ENCODE measurements around the gene AKNAD1. TPM values are rescaled to one million over a fixed set of nuclear protein-coding genes. Genes with fewer than 3 reads are reported as not detected.

AKNAD1 gene
- total and polyA plus RNA-seq, 2 of the 4 experiments (the other 2 are of a cell fraction), result 0.07 to 0.18 TPM

- ATAC-seq (ENCODE audit: low read depth) (no peak), DNase-seq (no peak)
- H3K4me2 ChIP-seq (ENCODE audit: low read depth, low read length), result no peak overlapping the region
- no peaks in the 10 kb centered on the region for H3K79me1 ChIP-seq (ENCODE audit: low read depth in 1 of 2, low read length in 2 of 2)
- no peak overlapping the region for H2BK120ac ChIP-seq (ENCODE audit: low read depth, low read length)
- no peak for TF ChIP-seq RCOR1 (IDR thresholded peaks at IDR 0.05; ENCODE audit: insufficient replicate concordance, low read length)
- no peak for TF ChIP-seq ELK1 (IDR thresholded peaks at IDR 0.05; ENCODE audit: borderline replicate concordance, low read depth, low read length)
- TF ChIP-seq MXI1 (IDR thresholded peaks at IDR 0.05; ENCODE audit: borderline replicate concordance, low read depth, low read length), result no peak
- TF ChIP-seq RAD21 (IDR thresholded peaks at IDR 0.05; ENCODE audit: low read length), result no peak
- no peak for TF ChIP-seq MAZ (IDR thresholded peaks at IDR 0.05; ENCODE audit: borderline replicate concordance, low read depth, low read length)
- no peak for TF ChIP-seq RFX5 (IDR thresholded peaks at IDR 0.05; ENCODE audit: low read depth, low read length)
- no peak for TF ChIP-seq POLR2A (IDR thresholded peaks at IDR 0.05; ENCODE audit: low read depth, low read length)
- no peak for TF ChIP-seq MAFK (IDR thresholded peaks at IDR 0.05; ENCODE audit: low read depth, low read length)
- TF ChIP-seq CHD1 (IDR thresholded peaks at IDR 0.05; ENCODE audit: low read depth, low read length), result no peak
- H4K8ac ChIP-seq (ENCODE audit: low read depth in 2 of 2, low read length in 2 of 2), result no peak overlapping the region
- H3K4ac ChIP-seq (ENCODE audit: low read depth, low read length), result no peak overlapping the region
- H4K91ac ChIP-seq (ENCODE audit: insufficient read depth, low read depth, low read length), result no peak overlapping the region
- H2BK20ac ChIP-seq (ENCODE audit: low read depth, low read length), result no peak overlapping the region
- no peak overlapping the region for H3K9ac ChIP-seq (ENCODE audit: low read depth, low read length)
- no peak overlapping the region for H3K14ac ChIP-seq (replicated peaks; ENCODE audit: low read depth, low read length)
- H4K5ac ChIP-seq (ENCODE audit: low read depth, low read length), result no peak overlapping the region
- BruUV-seq (replicated peaks), result no TSS peak
- no peaks in the 10 kb centered on the region for H3K9me1 ChIP-seq (ENCODE audit: insufficient read depth, low read length)
- H4K20me1 ChIP-seq (ENCODE audit: insufficient read depth, low read length), result no peaks in the 10 kb centered on the region
- H3K56ac ChIP-seq (ENCODE audit: extremely low read depth, insufficient read depth, low read length), result no peak overlapping the region
- H2BK5ac ChIP-seq (ENCODE audit: low read depth, low read length, poor library complexity, severe bottlenecking), result no peak overlapping the region
- peaks cover 13% of the 10 kb centered on the region for H3K27me3 ChIP-seq (ENCODE audit: control insufficient read depth, insufficient read depth, low read length)
- H3K18ac ChIP-seq (ENCODE audit: low read depth, low read length), result no peak overlapping the region
- ChIA-PET POLR2A (ENCODE audit: unreplicated experiment) (no interaction called here), CTCF (interaction anchor here (0.7 kb wide), 1 partner anchor 240 kb away, joined by 3 read pairs; no protein-coding TSS in a partner anchor)
- no peak overlapping the region for H2AFZ ChIP-seq (replicated peaks; ENCODE audit: low read length, poor library complexity)
- H3K27ac ChIP-seq (ENCODE audit: insufficient read depth, low read length), result no peak overlapping the region
- WGBS, 2 experiments (ENCODE audit: extremely low coverage in 2 of 2, insufficient read length in 1 of 2), result 100% methylated on average over 4 of the region's 6 CpGs; no CpG with 5 or more reads in 1 of the 2 experiments
- H3K36me3 ChIP-seq (ENCODE audit: control insufficient read depth, insufficient read depth, low read length), result no peaks in the 10 kb centered on the region
- in situ Hi-C loops (cut with MboI; ENCODE audit: low sequenced_read_pairs), result no loop called here
- H2BK15ac ChIP-seq (ENCODE audit: low read depth, low read length), result no peak overlapping the region
- H2AK5ac ChIP-seq (ENCODE audit: low read depth, low read length), result no peak overlapping the region
- dilution Hi-C loops (cut with HindIII; ENCODE audit: low sequenced_read_pairs, unreplicated experiment), result no loop called here
- intact Hi-C loops (cut with micrococcal nuclease), result no loop called here
- H2AK9ac ChIP-seq (replicated peaks; ENCODE audit: low read depth, low read length, poor library complexity), result no peak overlapping the region
- H3K23ac ChIP-seq (ENCODE audit: low read depth, low read length), result no peak overlapping the region
- no peaks in the 10 kb centered on the region for H3K9me3 ChIP-seq (ENCODE audit: control insufficient read depth, insufficient read depth, low read length)
- H3K4me1 ChIP-seq (ENCODE audit: control insufficient read depth, insufficient read depth, low read length), result no peaks in the 10 kb centered on the region; the same call in 1 of the 2 replicates
- H3K4me3 ChIP-seq (ENCODE audit: insufficient read depth, low read depth, low read length), result no peak overlapping the region
These were observed 10.9 kb downstream of the AKNAD1 start for GRCh38 chr1:108845991-108846390.

Measured in IMR-90 (cell line).